ENCODE measurements around the gene RPTOR.

Gene RPTOR

GRCh38 chr17:80636361-80637018, 91.9 kb downstream of the RPTOR start:
- DNase-seq (ENCODE audit: low spot score): no peak
- in situ Hi-C loops (cut with MboI; ENCODE audit: low sequenced_read_pairs, unreplicated experiment): no loop called here
- no peak for TF ChIP-seq CTCF (IDR thresholded peaks at IDR 0.05; ENCODE audit: borderline replicate concordance, control extremely low read depth, extremely low read depth, insufficient read depth, missing control alignments)

GRCh38 chr17:80637048-80637781, 92.6 kb downstream of the RPTOR start:
- no peak for TF ChIP-seq CTCF (IDR thresholded peaks at IDR 0.05; ENCODE audit: borderline replicate concordance, control extremely low read depth, extremely low read depth, insufficient read depth, missing control alignments)

GRCh38 chr17:80639658-80640057, 95.0 kb downstream of the RPTOR start:
- no peak for DNase-seq (ENCODE audit: low spot score)
- TF ChIP-seq CTCF (IDR thresholded peaks at IDR 0.05; ENCODE audit: borderline replicate concordance, control extremely low read depth, extremely low read depth, insufficient read depth, missing control alignments): no peak
- in situ Hi-C loops (cut with MboI; ENCODE audit: low sequenced_read_pairs, unreplicated experiment): no loop called here

More at GRCh38 chr17:80637048-80637781, 92.6 kb downstream of the RPTOR start:
- DNase-seq (ENCODE audit: low spot score): no peak
- in situ Hi-C loops (cut with MboI; ENCODE audit: low sequenced_read_pairs, unreplicated experiment): no loop called here

GRCh38 chr17:80640366-80641084, 95.9 kb downstream of the RPTOR start:
- no peak for TF ChIP-seq CTCF (IDR thresholded peaks at IDR 0.05; ENCODE audit: borderline replicate concordance, control extremely low read depth, extremely low read depth, insufficient read depth, missing control alignments)
- DNase-seq (ENCODE audit: low spot score): no peak
- in situ Hi-C loops (cut with MboI; ENCODE audit: low sequenced_read_pairs, unreplicated experiment): no loop called here

GRCh38 chr17:80643326-80644099, 98.9 kb downstream of the RPTOR start:
- in situ Hi-C loops (cut with MboI; ENCODE audit: low sequenced_read_pairs, unreplicated experiment): no loop called here
- DNase-seq (ENCODE audit: low spot score): no peak
- no peak for TF ChIP-seq CTCF (IDR thresholded peaks at IDR 0.05; ENCODE audit: borderline replicate concordance, control extremely low read depth, extremely low read depth, insufficient read depth, missing control alignments)

- no peak for TF ChIP-seq CTCF (IDR thresholded peaks at IDR 0.05; ENCODE audit: borderline replicate concordance, control extremely low read depth, extremely low read depth, insufficient read depth, missing control alignments)
- in situ Hi-C loops (cut with MboI; ENCODE audit: low sequenced_read_pairs, unreplicated experiment): no loop called here
Measured at GRCh38 chr17:80644536-80644935, 99.9 kb downstream of the RPTOR start.

More at GRCh38 chr17:80644536-80644935, 99.9 kb downstream of the RPTOR start:
- no peak for DNase-seq (ENCODE audit: low spot score)

Data from GM13976 (cell line).